T-helper 2 cell (primary cell): Measurements from ENCODE around the gene PCNX3.

Experiments used
- DNase-seq, 5 experiments: peaks; one replicate each; pipeline versions ENCODE4 v3.0.0 to v3.0.0-alpha.2; 2012 to 2022
- total RNA-seq, 2 donors: gene quantifications; one replicate each; lab custom pipeline; 2026; lab: John Stamatoyannopoulos, UW

The PCNX3 gene
- total RNA-seq = 89.8 to 110 reads per million in 2 donors

GRCh38 chr11:65615229-65615949 lies at the start of gene PCNX3:
Gene PCNX3, plus strand, starts transcription at chr11:65615776. Its CDS starts 536 bp downstream, at chr11:65616312.
- DNase-seq = peak; percentile 98 to 100 (median 100)

GRCh38 chr11:65569164-65569972 lies 46.2 kb upstream of the PCNX3 start:
- DNase-seq = no peak

- DNase-seq = peak; percentile 95 to 100 (median 98)
Observed at GRCh38 chr11:65569973-65570918, 45.3 kb upstream of the PCNX3 start, which contains the start of gene ZNRD2. Gene ZNRD2, plus strand, starts transcription at chr11:65570477. Its CDS starts 15 bp downstream, at chr11:65570492.

- no peak for DNase-seq
Observed at GRCh38 chr11:65571420-65571819, 44.2 kb upstream of the PCNX3 start.

GRCh38 chr11:65571940-65572339 lies 43.6 kb upstream of the PCNX3 start:
- DNase-seq = peak in 1 of 5 experiments; percentile 50

- DNase-seq = peak; percentile 68 to 92 (median 84)
Observed at GRCh38 chr11:65572356-65573051, 43.1 kb upstream of the PCNX3 start, which contains the start of gene FAM89B. Gene FAM89B, plus strand, starts transcription at chr11:65572538. Its CDS starts 132 bp downstream, at chr11:65572670.

- peak in 1 of 5 experiments; percentile 50 for DNase-seq
Observed at GRCh38 chr11:65573391-65574079, 42.0 kb upstream of the PCNX3 start.

GRCh38 chr11:65574109-65574810 lies 41.3 kb upstream of the PCNX3 start:
- peak; percentile 74 to 92 (median 80) for DNase-seq

- peak in 1 of 5 experiments; percentile 76 for DNase-seq
Observed at GRCh38 chr11:65574811-65575567, 40.6 kb upstream of the PCNX3 start.

- DNase-seq = peak; percentile 53 to 88 (median 76)
Observed at GRCh38 chr11:65575568-65576231, 39.9 kb upstream of the PCNX3 start, which contains the start of gene EHBP1L1. Gene EHBP1L1, plus strand, starts transcription at chr11:65576053. Its CDS starts 250 bp downstream, at chr11:65576303.

GRCh38 chr11:65576232-65576866 lies 39.2 kb upstream of the PCNX3 start:
- no peak for DNase-seq

GRCh38 chr11:65576867-65577755 lies 38.5 kb upstream of the PCNX3 start:
- DNase-seq = peak in 1 of 5 experiments; percentile 41

GRCh38 chr11:65577756-65578109 lies 37.8 kb upstream of the PCNX3 start:
- no peak for DNase-seq

- DNase-seq = no peak
Observed at GRCh38 chr11:65578134-65578533, 37.4 kb upstream of the PCNX3 start.

GRCh38 chr11:65578667-65579066 lies 36.9 kb upstream of the PCNX3 start:
- no peak for DNase-seq

- no peak for DNase-seq
Observed at GRCh38 chr11:65579291-65579690, 36.3 kb upstream of the PCNX3 start.

- DNase-seq = no peak
Observed at GRCh38 chr11:65580031-65580692, 35.4 kb upstream of the PCNX3 start.
